Activated CD4-positive, CD25-positive, alpha-beta regulatory T cell (primary cell): ENCODE data around the gene MYO5A.

Experiments
- DNase-seq, 4 experiments: peaks; one replicate each; lab custom pipeline; 2025; lab: John Stamatoyannopoulos, UW

MYO5A gene

GRCh38 chr15:52329987-52330386, 198.7 kb downstream of the MYO5A start:
- no peak for DNase-seq

- DNase-seq: no peak
Observed at GRCh38 chr15:52329150-52329549, 199.5 kb downstream of the MYO5A start.

- DNase-seq: no peak
Observed at GRCh38 chr15:52328680-52329079, 200.0 kb downstream of the MYO5A start.

GRCh38 chr15:52326756-52327155, 201.9 kb downstream of the MYO5A start:
- DNase-seq: no peak

- no peak for DNase-seq
Observed at GRCh38 chr15:52324109-52324508, 204.6 kb downstream of the MYO5A start.

GRCh38 chr15:52318729-52319500, 209.8 kb downstream of the MYO5A start:
- DNase-seq: no peak

GRCh38 chr15:52317688-52318087, 211.0 kb downstream of the MYO5A start:
- no peak for DNase-seq

- DNase-seq: no peak
Observed at GRCh38 chr15:52317022-52317421, 211.7 kb downstream of the MYO5A start.

- DNase-seq: no peak
Observed at GRCh38 chr15:52309154-52309548, 219.5 kb downstream of the MYO5A start.

- no peak for DNase-seq
Observed at GRCh38 chr15:52308446-52309153, 220.1 kb downstream of the MYO5A start.

- no peak for DNase-seq
Observed at GRCh38 chr15:52307847-52308246, 220.8 kb downstream of the MYO5A start.

- no peak for DNase-seq
Observed at GRCh38 chr15:52306270-52306669, 222.4 kb downstream of the MYO5A start.

GRCh38 chr15:52303093-52303772, 225.4 kb downstream of the MYO5A start:
- DNase-seq: no peak

- no peak for DNase-seq
Observed at GRCh38 chr15:52301265-52301847, 227.3 kb downstream of the MYO5A start.

GRCh38 chr15:52295421-52296001, 233.2 kb downstream of the MYO5A start, which contains the start of gene MYO5C:
MYO5C (minus strand) TSS chr15:52295804; CDS start chr15:52295636, 168 bp downstream.
- DNase-seq: no peak

- DNase-seq: no peak
Observed at GRCh38 chr15:52294881-52295420, 233.7 kb downstream of the MYO5A start.

- no peak for DNase-seq
Observed at GRCh38 chr15:52292780-52293392, 235.8 kb downstream of the MYO5A start.

GRCh38 chr15:52291204-52291603, 237.5 kb downstream of the MYO5A start:
- DNase-seq: no peak

GRCh38 chr15:52290800-52291199, 237.9 kb downstream of the MYO5A start:
- no peak for DNase-seq

- no peak for DNase-seq
Observed at GRCh38 chr15:52290329-52290728, 238.4 kb downstream of the MYO5A start.

GRCh38 chr15:52289629-52290081, 239.0 kb downstream of the MYO5A start:
- DNase-seq: no peak
